Calu3 (cell line): ENCODE data around the gene CAPRIN1. TPM values are rescaled to one million over a fixed set of nuclear protein-coding genes. Genes with fewer than 3 reads are reported as not detected.

ENCODE experiments used
- BruUV-seq: library from RNA; stranded (reverse); fragments of 400-500 nt; replicated peaks from 2 replicates; lab custom pipeline; 2021; lab: Mats Ljungman, UMichigan
- CTCF ChIA-PET: fragments of 300-600 bp; sonication (Branson Sonifier 250); formaldehyde crosslinking; loops from one replicate; lab custom pipeline; 2022; ENCODE audit warnings: antibody characterized with exemption; lab: Charles Lee
- DNase-seq: peaks from one replicate; pipeline ENCODE4 v3.0.0; 2022
- H3K27ac Mint-ChIP-seq: one replicate; pipeline ENCODE4 v1.8.0; 2022; ENCODE audit warnings: mixed read lengths; ENCODE audit not compliant: unreplicated experiment
- H3K27me3 Mint-ChIP-seq: one replicate; pipeline ENCODE4 v1.8.0; 2022; ENCODE audit warnings: mixed read lengths; ENCODE audit not compliant: unreplicated experiment
- H3K36me3 Mint-ChIP-seq: one replicate; pipeline ENCODE4 v1.8.0; 2022; ENCODE audit warnings: mild to moderate bottlenecking, moderate library complexity, mixed read lengths; ENCODE audit not compliant: insufficient read depth, unreplicated experiment
- H3K4me1 Mint-ChIP-seq: one replicate; pipeline ENCODE4 v1.8.0; 2022; ENCODE audit warnings: mild to moderate bottlenecking, low read depth, mixed read lengths; ENCODE audit not compliant: unreplicated experiment
- H3K4me3 Mint-ChIP-seq: one replicate; pipeline ENCODE4 v1.8.0; 2022; ENCODE audit warnings: mild to moderate bottlenecking, low read depth, moderate library complexity, mixed read lengths; ENCODE audit not compliant: unreplicated experiment
- H3K9me3 Mint-ChIP-seq: one replicate; pipeline ENCODE4 v1.8.0; 2022; ENCODE audit warnings: low read depth, mixed read lengths; ENCODE audit not compliant: unreplicated experiment
- intact Hi-C: fragments of 100-400 bp; cut with micrococcal nuclease; formaldehyde crosslinking; loops from one replicate; pipeline ENCODE4 v1.10.0; 2022; ENCODE audit not compliant: unreplicated experiment
- total RNA-seq: library from RNA; stranded (reverse); gene quantifications from 2 replicates; pipeline ENCODE4 v1.2.3, GENCODE V29; 2022
- TF ChIP-seq, protein P1 (sequence below): fragments of 200-600 bp; IDR thresholded peaks from one replicate; pipeline ENCODE4 v1.8.0; 2022; ENCODE audit warnings: antibody characterized with exemption; ENCODE audit not compliant: unreplicated experiment

Gene CAPRIN1
- total RNA-seq, 1 experiment from 2014 or later: 268 TPM

DNA sequence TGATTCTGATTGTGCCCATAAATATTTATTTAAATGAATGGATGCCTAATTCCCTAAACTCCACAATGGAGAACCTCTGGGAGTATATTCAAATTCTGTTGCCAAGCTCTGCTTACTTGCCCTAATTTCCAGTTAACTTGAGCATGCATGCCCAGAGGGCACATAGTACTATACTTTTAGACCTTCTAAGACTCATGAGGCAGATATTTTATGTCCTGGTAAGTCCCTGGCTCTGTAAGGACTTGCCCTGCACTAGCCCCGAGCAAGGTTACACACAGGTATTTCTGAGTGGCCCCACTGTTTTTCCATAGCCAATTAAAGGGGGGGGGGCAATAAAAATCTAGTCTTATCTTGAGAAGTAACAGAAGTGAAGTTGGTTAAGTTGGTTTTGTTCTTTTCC, 21.1 kb upstream of the CAPRIN1 start:
- Mint-ChIP-seq H3K27ac (no peak overlapping the region), H3K27me3 (no peaks in the 10 kb centered on the region), H3K36me3 (peaks cover 6% of the 10 kb centered on the region), H3K4me3 (no peak overlapping the region), H3K4me1 (peaks cover 17% of the 10 kb centered on the region), H3K9me3 (no peaks in the 10 kb centered on the region)
- DNase-seq: no peak
- TF ChIP-seq, protein P1, sequence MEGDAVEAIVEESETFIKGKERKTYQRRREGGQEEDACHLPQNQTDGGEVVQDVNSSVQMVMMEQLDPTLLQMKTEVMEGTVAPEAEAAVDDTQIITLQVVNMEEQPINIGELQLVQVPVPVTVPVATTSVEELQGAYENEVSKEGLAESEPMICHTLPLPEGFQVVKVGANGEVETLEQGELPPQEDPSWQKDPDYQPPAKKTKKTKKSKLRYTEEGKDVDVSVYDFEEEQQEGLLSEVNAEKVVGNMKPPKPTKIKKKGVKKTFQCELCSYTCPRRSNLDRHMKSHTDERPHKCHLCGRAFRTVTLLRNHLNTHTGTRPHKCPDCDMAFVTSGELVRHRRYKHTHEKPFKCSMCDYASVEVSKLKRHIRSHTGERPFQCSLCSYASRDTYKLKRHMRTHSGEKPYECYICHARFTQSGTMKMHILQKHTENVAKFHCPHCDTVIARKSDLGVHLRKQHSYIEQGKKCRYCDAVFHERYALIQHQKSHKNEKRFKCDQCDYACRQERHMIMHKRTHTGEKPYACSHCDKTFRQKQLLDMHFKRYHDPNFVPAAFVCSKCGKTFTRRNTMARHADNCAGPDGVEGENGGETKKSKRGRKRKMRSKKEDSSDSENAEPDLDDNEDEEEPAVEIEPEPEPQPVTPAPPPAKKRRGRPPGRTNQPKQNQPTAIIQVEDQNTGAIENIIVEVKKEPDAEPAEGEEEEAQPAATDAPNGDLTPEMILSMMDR: no peak
- CTCF ChIA-PET: interaction anchor here (0.6 kb wide), 1 partner anchor 1270 kb away, joined by 12 read pairs; no protein-coding TSS in a partner anchor
- BruUV-seq: no TSS peak
- intact Hi-C loops: no loop called here

DNA sequence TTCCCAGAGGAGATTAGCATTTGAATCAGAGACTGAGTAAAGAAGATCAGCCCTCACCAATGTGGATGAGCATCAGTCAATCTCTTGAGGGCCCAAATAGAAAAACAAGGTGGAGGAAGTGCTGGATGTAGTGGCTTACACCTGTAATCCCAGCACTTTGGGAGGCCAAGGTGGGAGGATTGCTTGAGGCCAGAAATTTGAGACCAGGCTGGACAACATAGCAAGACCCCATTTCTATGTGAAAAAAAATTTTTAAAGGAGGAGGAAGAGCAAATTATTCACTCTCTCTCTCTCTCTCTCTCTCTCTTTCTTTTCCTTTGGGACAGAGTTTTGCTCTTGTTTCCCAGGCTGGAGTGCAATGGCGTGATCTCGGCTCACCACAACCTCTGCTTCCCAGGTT, 18.1 kb upstream of the CAPRIN1 start:
- H3K4me3 Mint-ChIP-seq: no peak overlapping the region
- no peaks in the 10 kb centered on the region for H3K36me3 Mint-ChIP-seq
- no TSS peak for BruUV-seq
- H3K4me1 Mint-ChIP-seq: peaks cover 14% of the 10 kb centered on the region
- H3K9me3 Mint-ChIP-seq: no peaks in the 10 kb centered on the region
- TF ChIP-seq, protein P1: no peak
- intact Hi-C loops: no loop called here
- no peak overlapping the region for H3K27ac Mint-ChIP-seq
- no peaks in the 10 kb centered on the region for H3K27me3 Mint-ChIP-seq
- CTCF ChIA-PET: interaction anchor here (0.7 kb wide), 1 partner anchor 203 kb away, joined by 5 read pairs; no protein-coding TSS in a partner anchor
- no peak for DNase-seq

DNA sequence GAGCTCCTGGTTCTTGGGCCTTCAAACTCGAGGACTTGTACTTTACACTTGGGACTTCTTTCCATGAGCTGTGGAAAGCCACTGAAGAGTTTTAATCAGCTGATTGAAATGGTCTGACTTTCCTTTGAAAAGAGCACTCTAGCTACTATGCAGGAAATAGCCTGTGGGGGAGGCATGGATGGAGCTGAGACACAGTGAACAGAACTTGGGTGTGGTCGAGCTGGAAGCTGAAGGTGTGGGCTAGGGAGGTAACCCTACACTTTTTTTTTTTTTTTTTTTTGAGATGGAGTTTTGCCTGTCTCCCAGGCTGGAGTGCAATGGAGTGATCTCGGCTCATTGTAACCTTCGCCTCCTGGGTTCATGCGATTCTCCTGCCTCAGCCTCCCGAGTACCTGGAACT, 17.5 kb upstream of the CAPRIN1 start:
- intact Hi-C loops: no loop called here
- TF ChIP-seq, protein P1: no peak
- no peak for DNase-seq
- Mint-ChIP-seq H3K4me1 (peaks cover 7% of the 10 kb centered on the region), H3K4me3 (no peak overlapping the region), H3K36me3 (no peaks in the 10 kb centered on the region), H3K27ac (no peak overlapping the region), H3K9me3 (no peaks in the 10 kb centered on the region), H3K27me3 (no peaks in the 10 kb centered on the region)
- BruUV-seq: no TSS peak
- CTCF ChIA-PET: interaction anchor here (0.7 kb wide), 1 partner anchor 204 kb away, joined by 5 read pairs; no protein-coding TSS in a partner anchor

DNA sequence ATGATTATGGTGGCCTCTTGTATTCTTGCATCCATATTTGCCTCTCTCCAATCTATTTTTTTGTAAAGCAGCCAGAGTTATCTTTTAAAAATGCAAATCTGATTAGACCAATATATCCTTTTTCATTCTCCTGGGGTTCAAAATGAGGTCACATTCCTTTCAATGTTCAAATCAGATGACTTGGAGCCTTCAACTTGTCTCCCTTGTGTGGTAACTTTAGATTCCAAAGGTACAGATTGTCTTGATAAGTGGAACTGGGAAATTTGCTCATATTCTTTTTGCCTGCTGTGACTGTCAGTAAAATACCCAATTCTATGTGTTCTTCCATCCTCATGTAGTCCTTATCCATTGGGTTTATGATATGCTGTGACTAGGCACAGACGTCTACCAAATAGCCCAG, 15.1 kb upstream of the CAPRIN1 start:
- peaks cover 7% of the 10 kb centered on the region for H3K4me1 Mint-ChIP-seq
- no peak overlapping the region for H3K4me3 Mint-ChIP-seq
- TF ChIP-seq, protein P1: no peak
- no peaks in the 10 kb centered on the region for H3K27me3 Mint-ChIP-seq
- DNase-seq: no peak
- BruUV-seq: no TSS peak
- intact Hi-C loops: no loop called here
- CTCF ChIA-PET: no interaction called here
- H3K36me3 Mint-ChIP-seq: no peaks in the 10 kb centered on the region
- H3K27ac Mint-ChIP-seq: no peak overlapping the region
- no peaks in the 10 kb centered on the region for H3K9me3 Mint-ChIP-seq
